Measurements from ENCODE around the gene ZNF3. TPM values are rescaled to one million over a fixed set of nuclear protein-coding genes. Genes with fewer than 3 reads are reported as not detected.

ZNF3 gene
- total and polyA plus RNA-seq, 2 donors: 20.1 to 25.9 TPM

GRCh38 chr7:100069991-100070390, 11.5 kb downstream of the ZNF3 start:
- H3K4me1 ChIP-seq (ENCODE audit: control insufficient read depth in 2 of 2, insufficient read depth in 2 of 2, low read length in 2 of 2): no peaks in the 10 kb centered on the region
- no peak overlapping the region for H3K27ac ChIP-seq (ENCODE audit: low read depth in 1 of 2, low read length in 1 of 2)
- peaks cover 26 to 47% of the 10 kb centered on the region in 2 donors for H3K9me3 ChIP-seq (ENCODE audit: control insufficient read depth in 2 of 2, insufficient read depth in 1 of 2, low read length in 1 of 2)
- DNase-seq (ENCODE audit: low read depth in 6 of 9, low spot score in 9 of 9): no peak
- WGBS: 99% methylated on average over 5 of the region's 5 CpGs
- peaks cover 58 to 74% of the 10 kb centered on the region in 2 donors for H3K36me3 ChIP-seq (ENCODE audit: control insufficient read depth in 2 of 2, insufficient read depth in 2 of 2, low read length in 1 of 2)
- H3K27me3 ChIP-seq (ENCODE audit: control insufficient read depth in 2 of 2, insufficient read depth in 1 of 2, low read length in 1 of 2): no peaks in the 10 kb centered on the region
- H3K4me3 ChIP-seq (ENCODE audit: low read length in 2 of 2): no peak overlapping the region

GRCh38 chr7:100066953-100067352, 14.6 kb downstream of the ZNF3 start:
- Histone ChIP-seq H3K27ac (ENCODE audit: low read depth in 1 of 2, low read length in 1 of 2) (no peak overlapping the region), H3K36me3 (ENCODE audit: control insufficient read depth in 2 of 2, insufficient read depth in 2 of 2, low read length in 1 of 2) (peaks cover 46 to 65% of the 10 kb centered on the region in 2 donors), H3K27me3 (ENCODE audit: control insufficient read depth in 2 of 2, insufficient read depth in 1 of 2, low read length in 1 of 2) (no peaks in the 10 kb centered on the region), H3K4me3 (ENCODE audit: low read length in 2 of 2) (no peak overlapping the region), H3K4me1 (ENCODE audit: control insufficient read depth in 2 of 2, insufficient read depth in 2 of 2, low read length in 2 of 2) (no peaks in the 10 kb centered on the region), H3K9me3 (ENCODE audit: control insufficient read depth in 2 of 2, insufficient read depth in 1 of 2, low read length in 1 of 2) (peaks cover 16 to 25% of the 10 kb centered on the region in 2 donors)
- 98% methylated on average over 7 of the region's 7 CpGs for WGBS
- DNase-seq (ENCODE audit: low read depth in 6 of 9, low spot score in 9 of 9): no peak

GRCh38 chr7:100065452-100066186, 15.9 kb downstream of the ZNF3 start:
- 96% methylated on average over 8 of the region's 8 CpGs for WGBS
- Histone ChIP-seq H3K9me3 (ENCODE audit: control insufficient read depth in 2 of 2, insufficient read depth in 1 of 2, low read length in 1 of 2) (peaks cover 2 to 12% of the 10 kb centered on the region in 2 donors), H3K27me3 (ENCODE audit: control insufficient read depth in 2 of 2, insufficient read depth in 1 of 2, low read length in 1 of 2) (no peaks in the 10 kb centered on the region), H3K4me3 (ENCODE audit: low read length in 2 of 2) (no peak overlapping the region), H3K27ac (ENCODE audit: low read depth in 1 of 2, low read length in 1 of 2) (no peak overlapping the region), H3K36me3 (ENCODE audit: control insufficient read depth in 2 of 2, insufficient read depth in 2 of 2, low read length in 1 of 2) (peaks cover 32 to 59% of the 10 kb centered on the region in 2 donors), H3K4me1 (ENCODE audit: control insufficient read depth in 2 of 2, insufficient read depth in 2 of 2, low read length in 2 of 2) (no peaks in the 10 kb centered on the region)
- no peak for DNase-seq (ENCODE audit: low read depth in 6 of 9, low spot score in 9 of 9)

- DNase-seq (ENCODE audit: low read depth in 6 of 9, low spot score in 9 of 9): no peak
- Histone ChIP-seq H3K4me1 (ENCODE audit: control insufficient read depth in 2 of 2, insufficient read depth in 2 of 2, low read length in 2 of 2) (no peaks in the 10 kb centered on the region), H3K27ac (ENCODE audit: low read depth in 1 of 2, low read length in 1 of 2) (no peak overlapping the region), H3K27me3 (ENCODE audit: control insufficient read depth in 2 of 2, insufficient read depth in 1 of 2, low read length in 1 of 2) (no peaks in the 10 kb centered on the region), H3K9me3 (ENCODE audit: control insufficient read depth in 2 of 2, insufficient read depth in 1 of 2, low read length in 1 of 2) (peaks cover 0 to 4% of the 10 kb centered on the region in 2 donors), H3K36me3 (ENCODE audit: control insufficient read depth in 2 of 2, insufficient read depth in 2 of 2, low read length in 1 of 2) (peaks cover 29 to 47% of the 10 kb centered on the region in 2 donors), H3K4me3 (ENCODE audit: low read length in 2 of 2) (no peak overlapping the region)
- 98% methylated on average over 9 of the region's 9 CpGs for WGBS
Observed at GRCh38 chr7:100064162-100064561, 17.4 kb downstream of the ZNF3 start.

- no peaks in the 10 kb centered on the region for H3K27me3 ChIP-seq (ENCODE audit: control insufficient read depth in 2 of 2, insufficient read depth in 1 of 2, low read length in 1 of 2)
- 97% methylated on average over 4 of the region's 4 CpGs for WGBS
- H3K27ac ChIP-seq (ENCODE audit: low read depth in 1 of 2, low read length in 1 of 2): no peak overlapping the region
- no peak overlapping the region for H3K4me3 ChIP-seq (ENCODE audit: low read length in 2 of 2)
- H3K4me1 ChIP-seq (ENCODE audit: control insufficient read depth in 2 of 2, insufficient read depth in 2 of 2, low read length in 2 of 2): no peaks in the 10 kb centered on the region
- peaks cover 29 to 51% of the 10 kb centered on the region in 2 donors for H3K36me3 ChIP-seq (ENCODE audit: control insufficient read depth in 2 of 2, insufficient read depth in 2 of 2, low read length in 1 of 2)
- DNase-seq (ENCODE audit: low read depth in 6 of 9, low spot score in 9 of 9): no peak
- no peaks in the 10 kb centered on the region for H3K9me3 ChIP-seq (ENCODE audit: control insufficient read depth in 2 of 2, insufficient read depth in 1 of 2, low read length in 1 of 2)
Observed at GRCh38 chr7:100063376-100063775, 18.1 kb downstream of the ZNF3 start.

- no peaks in the 10 kb centered on the region for H3K27me3 ChIP-seq (ENCODE audit: control insufficient read depth in 2 of 2, insufficient read depth in 1 of 2, low read length in 1 of 2)
- 97% methylated on average over 11 of the region's 11 CpGs for WGBS
Observed at GRCh38 chr7:100061518-100062193, 19.9 kb downstream of the ZNF3 start.

GRCh38 chr7:100059251-100059739, 22.2 kb downstream of the ZNF3 start:
- Histone ChIP-seq H3K4me3 (ENCODE audit: low read length in 2 of 2) (no peak overlapping the region), H3K9me3 (ENCODE audit: control insufficient read depth in 2 of 2, insufficient read depth in 1 of 2, low read length in 1 of 2) (no peaks in the 10 kb centered on the region), H3K27me3 (ENCODE audit: control insufficient read depth in 2 of 2, insufficient read depth in 1 of 2, low read length in 1 of 2) (no peaks in the 10 kb centered on the region), H3K27ac (ENCODE audit: low read depth in 1 of 2, low read length in 1 of 2) (no peak overlapping the region), H3K4me1 (ENCODE audit: control insufficient read depth in 2 of 2, insufficient read depth in 2 of 2, low read length in 2 of 2) (no peaks in the 10 kb centered on the region), H3K36me3 (ENCODE audit: control insufficient read depth in 2 of 2, insufficient read depth in 2 of 2, low read length in 1 of 2) (peaks cover 30 to 50% of the 10 kb centered on the region in 2 donors)
- 98% methylated on average over 5 of the region's 5 CpGs for WGBS
- DNase-seq (ENCODE audit: low read depth in 6 of 9, low spot score in 9 of 9): no peak

More at GRCh38 chr7:100061518-100062193, 19.9 kb downstream of the ZNF3 start:
- Histone ChIP-seq H3K9me3 (ENCODE audit: control insufficient read depth in 2 of 2, insufficient read depth in 1 of 2, low read length in 1 of 2) (no peaks in the 10 kb centered on the region), H3K36me3 (ENCODE audit: control insufficient read depth in 2 of 2, insufficient read depth in 2 of 2, low read length in 1 of 2) (peaks cover 39 to 65% of the 10 kb centered on the region in 2 donors), H3K4me1 (ENCODE audit: control insufficient read depth in 2 of 2, insufficient read depth in 2 of 2, low read length in 2 of 2) (no peaks in the 10 kb centered on the region), H3K27ac (ENCODE audit: low read depth in 1 of 2, low read length in 1 of 2) (no peak overlapping the region), H3K4me3 (ENCODE audit: low read length in 2 of 2) (no peak overlapping the region)
- no peak for DNase-seq (ENCODE audit: low read depth in 6 of 9, low spot score in 9 of 9)

GRCh38 chr7:100057006-100057405, 24.5 kb downstream of the ZNF3 start:
- no peaks in the 10 kb centered on the region for H3K4me1 ChIP-seq (ENCODE audit: control insufficient read depth in 2 of 2, insufficient read depth in 2 of 2, low read length in 2 of 2)
- no peaks in the 10 kb centered on the region for H3K9me3 ChIP-seq (ENCODE audit: control insufficient read depth in 2 of 2, insufficient read depth in 1 of 2, low read length in 1 of 2)
- no peak overlapping the region for H3K4me3 ChIP-seq (ENCODE audit: low read length in 2 of 2)
- no peak for DNase-seq (ENCODE audit: low read depth in 6 of 9, low spot score in 9 of 9)
- no peak overlapping the region for H3K27ac ChIP-seq (ENCODE audit: low read depth in 1 of 2, low read length in 1 of 2)
- WGBS: 98% methylated on average over 10 of the region's 10 CpGs
- peaks cover 18 to 36% of the 10 kb centered on the region in 2 donors for H3K36me3 ChIP-seq (ENCODE audit: control insufficient read depth in 2 of 2, insufficient read depth in 2 of 2, low read length in 1 of 2)
- H3K27me3 ChIP-seq (ENCODE audit: control insufficient read depth in 2 of 2, insufficient read depth in 1 of 2, low read length in 1 of 2): no peaks in the 10 kb centered on the region

GRCh38 chr7:100053215-100053614, 28.3 kb downstream of the ZNF3 start:
- peak in 7 of 9 donors; percentile 30 to 72 (median 45) for DNase-seq (ENCODE audit: low read depth in 6 of 9, low spot score in 9 of 9)
- Histone ChIP-seq H3K4me1 (ENCODE audit: control insufficient read depth in 2 of 2, insufficient read depth in 2 of 2, low read length in 2 of 2) (peaks cover 8 to 12% of the 10 kb centered on the region in 2 donors), H3K27ac (ENCODE audit: low read depth in 1 of 2, low read length in 1 of 2) (no peak overlapping the region), H3K4me3 (ENCODE audit: low read length in 2 of 2) (no peak overlapping the region), H3K27me3 (ENCODE audit: control insufficient read depth in 2 of 2, insufficient read depth in 1 of 2, low read length in 1 of 2) (no peaks in the 10 kb centered on the region), H3K9me3 (ENCODE audit: control insufficient read depth in 2 of 2, insufficient read depth in 1 of 2, low read length in 1 of 2) (no peaks in the 10 kb centered on the region), H3K36me3 (ENCODE audit: control insufficient read depth in 2 of 2, insufficient read depth in 2 of 2, low read length in 1 of 2) (peaks cover 12 to 18% of the 10 kb centered on the region in 2 donors)
- WGBS: 91% methylated on average over 3 of the region's 3 CpGs
